Stimulated activated CD4-positive, alpha-beta T cell treated with anti-CD3 and anti-CD28 coated beads, Interleukin-2, amount 100 ng/mL, for 24 hours (primary cell): ENCODE results near the gene CDKN2AIP.

Experiments
- DNase-seq, 2 donors: peaks; one replicate each; pipeline ENCODE4 v3.0.0-alpha.2; 2020

The CDKN2AIP gene

DNA sequence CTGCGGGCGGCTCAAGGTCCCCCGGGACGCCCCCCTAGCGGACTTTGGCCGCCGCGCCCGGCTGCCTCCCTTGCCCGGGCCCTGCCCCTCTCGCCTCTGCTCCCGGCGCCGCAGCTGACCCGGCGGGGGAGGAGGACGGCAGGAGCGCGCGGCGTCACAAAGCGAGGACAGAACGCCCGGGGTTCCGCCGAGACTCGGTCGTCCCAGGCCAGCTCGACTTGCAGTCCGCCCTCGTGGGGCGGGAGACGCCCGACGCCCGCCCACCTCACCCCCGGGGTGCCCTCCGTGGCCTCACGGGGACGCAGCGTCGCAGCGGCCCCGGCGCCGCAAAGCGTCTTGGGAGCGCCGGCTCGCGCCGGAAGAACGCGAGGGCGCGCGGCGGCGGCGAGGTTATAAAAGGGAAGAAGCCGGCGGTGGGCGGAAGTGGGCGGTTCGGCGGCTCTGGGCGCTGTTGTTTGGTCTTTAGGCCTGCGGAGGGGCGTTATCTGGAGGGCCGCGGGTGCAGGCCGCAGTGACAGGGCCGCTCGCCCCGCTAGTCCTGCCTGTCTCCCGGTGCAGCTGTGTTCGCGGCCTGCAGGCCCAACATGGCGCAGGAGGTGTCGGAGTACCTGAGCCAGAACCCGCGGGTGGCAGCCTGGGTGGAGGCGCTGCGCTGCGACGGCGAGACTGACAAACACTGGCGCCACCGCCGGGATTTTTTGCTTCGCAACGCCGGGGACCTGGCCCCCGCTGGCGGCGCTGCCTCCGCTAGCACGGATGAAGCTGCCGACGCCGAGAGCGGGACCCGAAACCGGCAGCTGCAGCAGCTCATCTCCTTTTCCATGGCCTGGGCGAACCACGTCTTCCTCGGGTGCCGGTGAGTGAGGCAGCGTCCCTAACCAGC lies at the start of gene CDKN2AIP:
Gene CDKN2AIP (plus strand): TSS at position 423 of the 883 bp plus-strand sequence. CDS start 162 bp downstream, at position 585.
- DNase-seq = peak; percentile 94

GRCh38 chr4:183395395-183395794 lies 49.0 kb upstream of the CDKN2AIP start:
- no peak for DNase-seq

GRCh38 chr4:183396227-183396637 lies 48.2 kb upstream of the CDKN2AIP start:
- DNase-seq = no peak

DNA sequence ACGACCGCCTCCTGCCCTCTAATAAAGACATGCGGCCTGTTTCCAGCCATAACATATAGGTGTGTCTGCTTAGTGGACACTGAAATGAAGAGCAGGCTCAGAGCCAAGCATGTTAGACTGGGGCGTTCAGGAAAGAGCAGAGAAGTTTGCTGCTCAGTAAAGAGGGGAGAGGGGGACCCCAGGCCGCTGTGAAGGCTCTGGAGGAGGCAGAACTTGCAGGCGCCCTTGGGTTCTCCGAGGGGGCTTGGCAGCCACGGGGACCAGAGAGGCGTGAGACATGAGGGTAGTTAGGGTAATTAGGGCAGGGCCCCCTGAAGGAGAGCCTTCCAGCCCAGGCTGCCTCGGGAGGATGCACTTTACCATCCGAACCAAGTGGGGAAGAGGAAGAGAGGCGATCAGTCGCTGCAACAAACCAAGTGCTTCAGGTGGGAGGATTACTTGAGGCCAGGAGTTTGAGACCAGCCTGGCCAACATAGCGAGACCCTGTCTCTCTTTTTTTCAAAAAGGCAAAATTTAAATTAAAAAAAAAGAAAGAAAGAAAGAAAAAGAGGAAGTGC lies 46.6 kb upstream of the CDKN2AIP start:
- no peak for DNase-seq

DNA sequence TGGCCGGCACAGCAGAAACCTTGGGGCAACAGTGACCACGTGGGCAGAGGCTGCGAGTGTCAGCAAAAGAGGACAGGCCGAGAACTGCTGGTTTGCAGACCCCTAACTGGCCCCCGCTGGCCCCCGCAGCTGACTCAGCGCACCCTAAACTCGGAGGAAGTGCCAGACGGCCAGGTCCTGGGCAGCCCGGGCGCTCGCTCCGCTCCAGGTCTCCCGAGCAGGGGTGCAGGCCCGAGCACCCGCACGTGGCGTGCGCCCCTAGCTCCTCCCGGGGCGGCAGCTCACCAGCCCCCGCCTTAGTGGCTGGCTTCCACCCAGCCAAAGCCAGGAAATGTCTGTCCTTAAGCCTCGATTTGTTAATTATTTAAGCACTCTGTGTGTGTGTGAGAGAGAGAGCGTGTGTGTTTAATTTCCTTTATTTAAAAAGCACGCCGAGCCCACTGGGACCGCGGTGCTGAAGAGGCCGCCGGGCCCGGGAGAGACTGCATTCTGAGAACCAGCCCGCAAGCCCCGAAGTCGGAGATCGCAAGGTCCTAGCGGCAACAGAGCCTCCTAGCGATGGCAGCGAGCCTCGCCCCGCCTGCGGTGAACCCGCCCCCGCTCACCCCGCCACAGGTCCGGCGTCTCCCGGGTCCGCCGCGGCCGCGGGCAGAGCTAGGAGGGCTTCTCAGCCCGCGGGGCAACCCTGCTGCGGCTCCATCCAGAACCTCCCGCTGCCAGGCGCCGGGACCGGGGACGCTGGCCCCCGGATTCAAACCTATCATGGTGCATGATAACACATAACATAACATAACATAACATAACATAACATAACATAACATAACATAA lies 45.9 kb upstream of the CDKN2AIP start:
- peak; percentile 68 to 75 for DNase-seq

- no peak for DNase-seq
Measured at GRCh38 chr4:183399126-183399522, 45.3 kb upstream of the CDKN2AIP start.

DNA sequence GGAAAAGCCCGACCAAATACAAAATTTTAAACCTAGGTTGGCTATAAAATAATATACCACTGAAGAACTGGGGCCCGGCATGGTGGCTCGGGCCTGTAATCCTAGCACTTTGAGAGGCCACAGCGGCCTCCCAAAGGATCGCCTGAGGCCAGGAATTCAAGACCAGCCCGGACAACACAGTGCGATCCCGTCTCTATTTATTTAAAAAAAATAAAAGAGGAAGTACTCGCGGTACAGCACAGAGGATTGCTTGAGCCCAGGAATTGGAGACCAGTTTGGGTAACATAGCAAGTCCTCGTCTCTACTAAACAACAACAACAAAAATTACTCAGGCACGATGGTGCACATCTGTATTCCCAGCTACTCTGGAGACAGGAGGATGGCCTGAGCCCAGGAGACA lies 44.8 kb upstream of the CDKN2AIP start:
- DNase-seq = no peak

- DNase-seq = no peak
Measured at GRCh38 chr4:183400035-183400434, 44.4 kb upstream of the CDKN2AIP start.

- DNase-seq = no peak
Measured at GRCh38 chr4:183401473-183401872, 43.0 kb upstream of the CDKN2AIP start.

- DNase-seq = no peak
Measured at GRCh38 chr4:183402771-183403170, 41.7 kb upstream of the CDKN2AIP start.

DNA sequence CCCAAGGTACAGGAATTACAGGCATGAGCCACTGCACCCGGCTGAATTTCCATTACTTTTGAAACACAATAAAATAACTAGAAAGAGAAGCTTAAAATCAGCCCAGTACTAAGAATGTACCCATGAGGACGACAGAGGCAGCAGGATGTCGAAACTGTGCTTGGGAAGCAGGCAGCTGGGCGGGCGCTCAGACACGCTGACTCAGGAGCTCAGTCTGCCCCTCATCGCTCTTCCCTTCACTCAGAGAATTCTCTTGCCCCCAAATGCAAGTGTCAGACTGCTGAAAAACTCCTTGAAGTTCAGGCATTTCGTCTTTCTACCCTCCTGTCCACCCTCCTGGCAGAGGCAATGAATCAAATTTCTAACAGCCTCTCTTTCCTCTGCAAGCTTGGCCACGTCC lies 41.0 kb upstream of the CDKN2AIP start:
- DNase-seq = no peak

DNA sequence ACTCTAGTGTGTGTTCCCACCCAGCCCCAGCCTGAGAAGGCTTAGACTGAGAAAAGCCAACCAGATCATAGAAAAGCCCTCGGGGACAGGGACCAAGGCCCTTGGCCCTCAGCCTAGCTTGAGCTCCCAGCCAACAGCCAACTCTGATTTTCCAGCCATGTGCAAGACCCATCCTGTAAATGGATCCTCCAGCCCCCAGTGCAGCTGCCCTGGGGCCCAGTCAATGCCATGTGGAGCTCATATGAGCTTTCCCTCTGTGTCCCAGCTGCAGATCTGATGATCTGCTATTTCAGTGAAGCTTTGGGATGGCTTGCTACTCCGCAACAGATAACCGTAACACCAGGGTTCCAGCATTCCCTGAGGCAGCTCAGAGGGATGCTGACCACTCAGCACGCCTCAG lies 40.5 kb upstream of the CDKN2AIP start:
- DNase-seq = no peak

- DNase-seq = no peak
Measured at GRCh38 chr4:183405303-183405702, 39.1 kb upstream of the CDKN2AIP start.

- peak; percentile 94 to 95 for DNase-seq
Measured at GRCh38 chr4:183407128-183407585, 37.3 kb upstream of the CDKN2AIP start.

DNA sequence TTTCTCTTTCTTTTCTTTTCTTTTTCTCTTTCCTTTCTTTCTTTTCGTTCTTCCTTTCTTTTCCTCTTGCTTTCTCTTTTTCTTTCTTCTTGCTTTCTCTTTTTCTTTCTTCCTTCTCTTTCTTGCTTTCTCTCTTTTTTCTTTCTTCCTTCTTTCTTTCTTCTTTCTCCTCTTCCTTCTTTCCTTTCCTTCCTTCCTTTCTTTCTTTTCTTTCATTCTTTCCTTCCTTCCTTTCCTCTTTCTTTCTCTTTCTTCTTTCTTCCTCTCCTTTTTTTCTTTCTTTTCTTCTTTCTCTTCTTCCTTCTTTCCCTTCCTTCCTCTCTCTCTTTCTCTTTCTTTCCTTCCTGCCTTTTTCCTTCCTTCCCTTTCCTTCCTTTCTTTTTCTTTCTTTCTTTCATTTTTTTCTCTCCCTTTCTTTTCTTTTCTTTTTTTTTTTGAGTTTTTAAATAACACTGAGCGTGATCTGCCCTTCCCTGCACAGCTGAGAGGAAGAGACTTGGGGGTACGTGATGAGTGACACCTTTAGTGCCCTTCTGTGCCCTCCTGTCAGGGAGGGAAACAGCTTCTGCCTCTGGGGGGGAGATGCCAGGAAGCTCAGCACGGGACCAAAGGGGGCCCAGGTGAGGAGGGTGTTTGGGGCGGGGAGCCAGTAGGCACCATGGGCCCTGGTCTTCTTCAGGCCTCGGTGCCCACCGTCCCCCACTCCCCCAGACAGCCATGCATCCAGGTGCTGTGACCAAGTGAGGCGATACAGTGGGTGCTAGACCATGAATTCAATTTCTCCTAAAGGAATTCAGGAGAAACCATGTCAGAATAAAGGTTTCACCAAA lies 36.6 kb upstream of the CDKN2AIP start:
- DNase-seq = no peak

DNA sequence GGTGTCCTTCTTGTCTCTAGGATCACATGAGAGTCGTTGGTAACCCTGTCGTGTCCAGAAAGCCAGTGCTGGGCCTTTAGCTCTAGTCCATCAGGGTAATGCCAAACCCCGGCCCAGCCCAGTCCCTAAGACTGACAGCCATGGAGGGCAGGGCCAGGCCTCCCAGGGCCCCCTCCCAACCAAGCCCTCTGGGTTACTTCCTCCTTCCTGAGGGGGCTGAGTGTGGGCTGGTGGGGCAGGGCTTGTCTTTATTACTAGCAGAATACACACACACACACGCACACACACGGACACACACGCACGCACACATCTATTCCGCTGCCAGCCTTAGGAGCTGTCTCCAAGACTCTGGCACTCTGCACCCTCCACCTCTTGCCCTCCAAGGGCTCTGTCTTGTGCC lies 35.6 kb upstream of the CDKN2AIP start:
- DNase-seq = no peak

- no peak for DNase-seq
Measured at GRCh38 chr4:183409483-183409882, 35.0 kb upstream of the CDKN2AIP start.

- DNase-seq = no peak
Measured at GRCh38 chr4:183409934-183410333, 34.5 kb upstream of the CDKN2AIP start.

DNA sequence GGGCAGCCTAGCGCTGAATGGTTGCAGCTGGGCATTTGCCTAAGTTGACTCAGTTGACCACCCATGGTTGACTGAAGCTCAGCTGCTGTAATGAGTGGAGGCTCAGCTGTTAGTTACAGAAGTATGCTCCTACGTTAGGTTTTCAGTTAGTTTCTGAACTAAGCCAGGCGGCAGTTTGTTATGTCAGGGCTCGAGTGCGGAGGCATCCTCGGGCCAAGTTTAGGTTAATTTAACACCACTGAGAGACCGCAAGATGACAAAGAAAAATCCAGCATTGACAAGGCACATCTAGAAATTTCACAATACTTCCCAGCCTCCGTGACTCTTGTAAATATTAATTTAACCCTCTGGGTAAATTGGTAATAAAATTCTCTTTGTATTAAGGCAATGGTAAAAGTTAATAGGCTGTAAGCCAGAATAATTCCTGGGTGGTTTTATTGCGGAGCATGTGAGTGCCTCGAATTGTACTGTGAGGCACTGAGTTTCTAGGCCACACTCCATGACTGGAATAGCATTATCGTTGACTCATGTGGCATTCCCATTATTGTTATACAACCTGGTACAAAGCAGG lies 33.1 kb upstream of the CDKN2AIP start:
- DNase-seq = no peak

DNA sequence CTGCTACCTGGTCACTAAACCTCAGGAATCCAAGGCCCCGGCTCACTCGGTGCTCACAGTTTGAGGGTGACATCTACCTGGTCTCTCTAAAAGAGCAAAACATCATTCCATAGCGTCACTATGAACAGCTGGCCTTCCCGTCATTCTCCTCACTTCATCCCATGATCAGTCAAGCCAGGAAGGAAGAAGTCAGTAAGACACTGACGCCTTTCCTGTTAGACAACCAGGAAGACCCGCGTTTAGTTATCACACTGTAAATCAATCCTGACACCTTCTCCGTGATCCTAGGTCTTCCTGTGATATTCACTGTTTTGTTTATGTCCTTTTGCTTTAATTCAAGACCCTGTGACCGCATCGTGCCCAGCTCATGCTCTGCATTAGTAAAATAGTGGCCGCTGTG lies 31.6 kb upstream of the CDKN2AIP start:
- no peak for DNase-seq

- DNase-seq = no peak
Measured at GRCh38 chr4:183413234-183414200, 30.9 kb upstream of the CDKN2AIP start.
